HEK293T (cell line): ENCODE results near the gene C22orf15.

Experiments
- CTCF ChIA-PET: fragments of 350-600 bp; formaldehyde crosslinking; extraction: SDS; loops from one replicate; lab custom pipeline; 2021; ENCODE audit warnings: antibody characterized with exemption, inconsistent platforms; lab: Yijun Ruan, JAX
- POLR2A ChIA-PET: fragments of 350-600 bp; formaldehyde crosslinking; extraction: SDS; loops from one replicate; lab custom pipeline; 2020; ENCODE audit warnings: antibody characterized with exemption, inconsistent platforms; lab: Yijun Ruan, JAX
- DNase-seq: peaks from one replicate; pipeline ENCODE4 v3.0.0; 2012; ENCODE audit warnings: mixed read lengths; ENCODE audit errors: extremely low spot score
- ARNT ChIP-seq: fragments of 450-650 bp; IDR thresholded peaks from 2 replicates; pipeline ENCODE4 v1.6.1; 2017; ENCODE audit warnings: mild to moderate bottlenecking
- BHLHE40 ChIP-seq: fragments of 450-650 bp; IDR thresholded peaks from 2 replicates; pipeline ENCODE4 v1.6.1; 2016; ENCODE audit warnings: mild to moderate bottlenecking, moderate library complexity, borderline replicate concordance
- CTBP1 ChIP-seq: fragments of 450-650 bp; IDR thresholded peaks from 2 replicates; pipeline ENCODE4 v1.6.1; 2016; ENCODE audit warnings: borderline replicate concordance
- ELF4 ChIP-seq: fragments of 450-650 bp; IDR thresholded peaks from 2 replicates; pipeline ENCODE4 v1.6.1; 2017; ENCODE audit warnings: antibody characterized with exemption
- FOXA1 ChIP-seq: fragments of 450-650 bp; IDR thresholded peaks from 2 replicates; pipeline ENCODE4 v1.6.1; 2016; ENCODE audit warnings: mild to moderate bottlenecking
- FOXK2 ChIP-seq: fragments of 450-650 bp; IDR thresholded peaks from 2 replicates; pipeline ENCODE4 v1.6.1; 2016; ENCODE audit warnings: mild to moderate bottlenecking
- FOXM1 ChIP-seq: fragments of 450-650 bp; IDR thresholded peaks from 2 replicates; pipeline ENCODE4 v1.6.1; 2017; ENCODE audit warnings: mild to moderate bottlenecking, borderline replicate concordance
- HDGF ChIP-seq: fragments of 450-650 bp; IDR thresholded peaks from 2 replicates; pipeline ENCODE4 v1.6.1; 2017; ENCODE audit warnings: antibody characterized with exemption, borderline replicate concordance
- L3MBTL2 ChIP-seq: fragments of 450-650 bp; conservative IDR thresholded peaks from 2 replicates; pipeline ENCODE4 v1.6.1; 2016; ENCODE audit warnings: mild to moderate bottlenecking
- LEF1 ChIP-seq: fragments of 450-650 bp; IDR thresholded peaks from 2 replicates; pipeline ENCODE4 v1.6.1; 2017; ENCODE audit warnings: mild to moderate bottlenecking, borderline replicate concordance
- NFRKB ChIP-seq: fragments of 450-650 bp; IDR thresholded peaks from 2 replicates; pipeline ENCODE4 v1.6.1; 2016; ENCODE audit warnings: mild to moderate bottlenecking, moderate library complexity
- SP1 ChIP-seq: fragments of 450-650 bp; IDR thresholded peaks from 2 replicates; pipeline ENCODE4 v1.6.1; 2017
- SUZ12 ChIP-seq: fragments of 450-650 bp; IDR thresholded peaks from 2 replicates; pipeline ENCODE4 v1.6.1; 2016; ENCODE audit warnings: mild to moderate bottlenecking
- TARDBP ChIP-seq: fragments of 450-650 bp; IDR thresholded peaks from 2 replicates; pipeline ENCODE4 v1.6.1; 2016
- ZNF384 ChIP-seq: fragments of 450-650 bp; IDR thresholded peaks from 2 replicates; pipeline ENCODE4 v1.6.1; 2016
- TF ChIP-seq, protein P1 (sequence below): fragments of 450-650 bp; IDR thresholded peaks from 2 replicates; pipeline ENCODE4 v1.6.1; 2016

C22orf15 gene

GRCh38 chr22:23800297-23801237 is 37.8 kb downstream of the C22orf15 start:
- DNase-seq: no peak
- TF ChIP-seq FOXM1 (no peak), ELF4 (no peak), HDGF (no peak), FOXA1 (no peak), L3MBTL2 (no peak)
- TF ChIP-seq, protein P1, sequence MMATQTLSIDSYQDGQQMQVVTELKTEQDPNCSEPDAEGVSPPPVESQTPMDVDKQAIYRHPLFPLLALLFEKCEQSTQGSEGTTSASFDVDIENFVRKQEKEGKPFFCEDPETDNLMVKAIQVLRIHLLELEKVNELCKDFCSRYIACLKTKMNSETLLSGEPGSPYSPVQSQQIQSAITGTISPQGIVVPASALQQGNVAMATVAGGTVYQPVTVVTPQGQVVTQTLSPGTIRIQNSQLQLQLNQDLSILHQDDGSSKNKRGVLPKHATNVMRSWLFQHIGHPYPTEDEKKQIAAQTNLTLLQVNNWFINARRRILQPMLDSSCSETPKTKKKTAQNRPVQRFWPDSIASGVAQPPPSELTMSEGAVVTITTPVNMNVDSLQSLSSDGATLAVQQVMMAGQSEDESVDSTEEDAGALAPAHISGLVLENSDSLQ: no peak
- ChIA-PET POLR2A (no interaction called here), CTCF (interaction anchor here (0.5 kb wide), 1 partner anchor 12 kb away, joined by 8 read pairs; no protein-coding TSS in a partner anchor)

- TF ChIP-seq TARDBP (no peak), ARNT (no peak), ELF4 (no peak), BHLHE40 (no peak), SUZ12 (no peak), NFRKB (no peak), FOXM1 (no peak), ZNF384 (no peak), FOXA1 (no peak), SP1 (no peak), LEF1 (no peak), CTBP1 (no peak), HDGF (no peak), L3MBTL2 (no peak), FOXK2 (no peak)
- TF ChIP-seq, protein P1: no peak
- POLR2A ChIA-PET: no interaction called here
These were observed 38.5 kb downstream of the C22orf15 start for GRCh38 chr22:23801238-23801821.

DNA sequence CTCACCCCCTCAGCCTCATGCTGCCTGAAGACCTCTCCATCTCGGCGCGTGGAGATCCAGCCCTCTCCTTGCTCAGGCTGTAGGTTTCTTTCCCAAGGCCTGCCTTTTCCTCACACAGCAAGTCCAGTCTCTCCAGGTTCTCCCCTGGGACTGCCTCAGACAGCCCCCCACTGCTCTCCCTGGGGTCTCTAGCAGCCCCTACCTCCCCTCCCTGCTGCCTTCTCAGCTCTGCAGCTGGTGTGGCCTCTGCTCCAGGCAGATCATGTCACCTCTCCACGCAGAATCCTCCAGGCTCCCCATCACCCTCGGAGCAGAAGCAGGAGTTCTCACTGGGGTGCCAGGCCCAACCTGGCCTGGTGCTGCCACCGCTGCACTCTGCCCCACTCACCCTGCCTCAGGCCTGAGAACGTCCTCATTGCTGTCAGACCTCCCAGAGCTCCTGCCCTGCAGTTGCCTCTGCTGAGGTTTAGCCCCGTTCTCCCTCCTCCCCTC is 39.1 kb downstream of the C22orf15 start:
- no peak for TF ChIP-seq FOXM1
- no peak for TF ChIP-seq BHLHE40
- no peak for TF ChIP-seq ZNF384
- no peak for TF ChIP-seq SP1
- TF ChIP-seq TARDBP: no peak
- TF ChIP-seq HDGF: no peak
- TF ChIP-seq, protein P1: no peak
- no peak for TF ChIP-seq CTBP1
- no peak for TF ChIP-seq FOXK2
- no peak for TF ChIP-seq NFRKB
- TF ChIP-seq FOXA1: no peak
- no peak for TF ChIP-seq SUZ12
- TF ChIP-seq LEF1: no peak
- no peak for TF ChIP-seq ELF4
- no peak for TF ChIP-seq L3MBTL2
- TF ChIP-seq ARNT: no peak
- DNase-seq: no peak
- ChIA-PET POLR2A (no interaction called here), CTCF (no interaction called here)

More at GRCh38 chr22:23801238-23801821, 38.5 kb downstream of the C22orf15 start:
- CTCF ChIA-PET: interaction anchor here (0.5 kb wide), 1 partner anchor 11 kb away, joined by 8 read pairs; no protein-coding TSS in a partner anchor
- no peak for DNase-seq

GRCh38 chr22:23803001-23803819 is 40.4 kb downstream of the C22orf15 start:
- CTCF ChIA-PET: interaction anchor here (0.6 kb wide), 1 partner anchor 372 kb away, joined by 3 read pairs; no protein-coding TSS in a partner anchor
- DNase-seq: no peak
- POLR2A ChIA-PET: interaction anchor here (1.2 kb wide), 1 partner anchor 11 kb away, joined by 3 read pairs; no protein-coding TSS in a partner anchor
- TF ChIP-seq ZNF384: no peak

DNA sequence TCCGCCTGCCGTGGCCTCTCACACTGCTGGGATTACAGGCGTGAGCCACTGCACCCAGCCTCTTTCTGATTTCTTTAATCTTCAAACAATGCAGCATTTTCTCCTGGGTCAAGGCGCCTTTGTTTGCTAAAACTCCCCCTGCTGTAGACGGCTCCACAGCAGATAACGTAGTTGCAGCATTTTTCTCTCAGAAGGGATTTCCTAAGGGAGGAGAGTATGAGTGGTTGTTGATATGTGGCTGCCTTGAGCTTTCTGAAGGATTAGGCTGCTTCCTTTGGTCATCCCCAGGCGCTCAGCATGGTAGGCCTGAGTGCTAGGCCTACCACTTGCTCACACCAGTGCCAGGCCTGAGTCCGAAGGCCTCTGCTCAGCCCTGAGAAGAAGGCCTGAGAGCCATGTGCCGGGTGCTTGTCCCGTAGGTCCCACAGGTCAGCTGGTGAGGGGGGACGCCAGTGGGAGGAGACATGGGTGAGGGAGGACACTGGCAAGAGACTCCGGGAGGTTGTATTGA is 42.0 kb downstream of the C22orf15 start:
- TF ChIP-seq LEF1 (no peak), TARDBP (no peak), FOXM1 (no peak), CTBP1 (no peak), SP1 (no peak), ELF4 (no peak), ARNT (no peak), NFRKB (no peak), HDGF (no peak), SUZ12 (no peak), FOXK2 (no peak), FOXA1 (no peak), BHLHE40 (no peak)
- TF ChIP-seq, protein P1: no peak
- CTCF ChIA-PET: no interaction called here
- DNase-seq: no peak
- POLR2A ChIA-PET: no interaction called here
